Cardiac fibroblast (primary cell): ENCODE data around the gene MED23.

Experiments used
- DNase-seq, 2 donors: peaks; one replicate each; pipeline versions ENCODE4 v3.0.0 to v3.0.0-alpha.2; 2010; ENCODE audit warnings: low read depth in 2 of 2
- H3K4me3 ChIP-seq, 2 donors: replicated peaks in 1 of 2; 1 replicate in 1 of 2; 2 replicates in 1 of 2; pipeline ENCODE4 v1.5.1; 2011; ENCODE audit warnings: low read depth in 2 of 2, low read length in 2 of 2, mild to moderate bottlenecking in 2 of 2, moderate library complexity in 1 of 2
- TF ChIP-seq, protein P1 (sequence below): IDR thresholded peaks from one replicate; pipeline ENCODE4 v1.5.1; 2011; ENCODE audit warnings: low read depth, mild to moderate bottlenecking, low read length, inconsistent platforms

Gene MED23

DNA sequence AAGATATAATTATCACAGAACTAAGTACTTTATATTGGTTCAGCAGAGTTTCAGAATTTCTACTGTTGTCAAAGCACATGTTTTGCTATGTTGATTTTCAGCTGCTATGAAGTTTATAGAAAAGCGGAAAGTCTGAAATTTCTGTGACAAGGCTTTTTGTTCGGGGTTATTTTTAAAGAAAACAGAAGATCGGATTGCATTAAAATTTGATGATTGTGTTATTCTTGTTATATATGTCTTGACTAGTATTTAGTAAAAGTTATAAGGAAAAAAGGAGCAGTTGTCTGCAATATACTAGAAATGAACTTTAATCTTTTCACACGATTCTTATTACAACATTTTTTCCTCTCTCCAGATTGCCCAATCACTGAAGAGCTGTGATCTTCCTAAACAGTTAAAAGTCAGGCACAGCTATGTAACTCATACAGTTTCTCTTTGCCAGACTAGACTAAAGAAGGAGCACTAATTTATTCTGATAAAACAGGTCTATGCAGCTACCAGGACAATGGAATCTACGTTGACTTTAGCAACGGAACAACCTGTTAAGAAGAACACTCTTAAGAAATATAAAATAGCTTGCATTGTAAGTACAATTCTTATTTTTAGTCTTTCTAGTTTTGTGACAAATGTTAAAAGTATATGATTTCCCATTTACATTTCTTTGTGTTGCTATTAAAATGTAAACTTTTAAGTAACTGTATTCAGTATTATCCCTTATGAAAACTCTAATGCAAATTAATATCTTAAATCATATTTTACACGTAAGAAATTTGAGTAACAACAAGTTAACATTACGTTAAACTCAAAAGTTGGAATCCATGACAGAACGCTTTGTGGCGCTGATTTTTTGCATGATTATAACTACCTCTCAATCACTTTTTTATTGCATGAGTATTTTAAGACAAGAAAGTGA lies 9.1 kb upstream of the MED23 start, which contains the start of gene ENPP3:
TSS of gene ENPP3 (plus strand) at position 423 of the 913 bp plus-strand sequence. CDS start at position 506, 83 bp downstream.
- TF ChIP-seq, protein P1, sequence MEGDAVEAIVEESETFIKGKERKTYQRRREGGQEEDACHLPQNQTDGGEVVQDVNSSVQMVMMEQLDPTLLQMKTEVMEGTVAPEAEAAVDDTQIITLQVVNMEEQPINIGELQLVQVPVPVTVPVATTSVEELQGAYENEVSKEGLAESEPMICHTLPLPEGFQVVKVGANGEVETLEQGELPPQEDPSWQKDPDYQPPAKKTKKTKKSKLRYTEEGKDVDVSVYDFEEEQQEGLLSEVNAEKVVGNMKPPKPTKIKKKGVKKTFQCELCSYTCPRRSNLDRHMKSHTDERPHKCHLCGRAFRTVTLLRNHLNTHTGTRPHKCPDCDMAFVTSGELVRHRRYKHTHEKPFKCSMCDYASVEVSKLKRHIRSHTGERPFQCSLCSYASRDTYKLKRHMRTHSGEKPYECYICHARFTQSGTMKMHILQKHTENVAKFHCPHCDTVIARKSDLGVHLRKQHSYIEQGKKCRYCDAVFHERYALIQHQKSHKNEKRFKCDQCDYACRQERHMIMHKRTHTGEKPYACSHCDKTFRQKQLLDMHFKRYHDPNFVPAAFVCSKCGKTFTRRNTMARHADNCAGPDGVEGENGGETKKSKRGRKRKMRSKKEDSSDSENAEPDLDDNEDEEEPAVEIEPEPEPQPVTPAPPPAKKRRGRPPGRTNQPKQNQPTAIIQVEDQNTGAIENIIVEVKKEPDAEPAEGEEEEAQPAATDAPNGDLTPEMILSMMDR = no peak
- H3K4me3 ChIP-seq = no peak within 1 kb of the TSS
- peak; percentile 12 to 23 for DNase-seq

DNA sequence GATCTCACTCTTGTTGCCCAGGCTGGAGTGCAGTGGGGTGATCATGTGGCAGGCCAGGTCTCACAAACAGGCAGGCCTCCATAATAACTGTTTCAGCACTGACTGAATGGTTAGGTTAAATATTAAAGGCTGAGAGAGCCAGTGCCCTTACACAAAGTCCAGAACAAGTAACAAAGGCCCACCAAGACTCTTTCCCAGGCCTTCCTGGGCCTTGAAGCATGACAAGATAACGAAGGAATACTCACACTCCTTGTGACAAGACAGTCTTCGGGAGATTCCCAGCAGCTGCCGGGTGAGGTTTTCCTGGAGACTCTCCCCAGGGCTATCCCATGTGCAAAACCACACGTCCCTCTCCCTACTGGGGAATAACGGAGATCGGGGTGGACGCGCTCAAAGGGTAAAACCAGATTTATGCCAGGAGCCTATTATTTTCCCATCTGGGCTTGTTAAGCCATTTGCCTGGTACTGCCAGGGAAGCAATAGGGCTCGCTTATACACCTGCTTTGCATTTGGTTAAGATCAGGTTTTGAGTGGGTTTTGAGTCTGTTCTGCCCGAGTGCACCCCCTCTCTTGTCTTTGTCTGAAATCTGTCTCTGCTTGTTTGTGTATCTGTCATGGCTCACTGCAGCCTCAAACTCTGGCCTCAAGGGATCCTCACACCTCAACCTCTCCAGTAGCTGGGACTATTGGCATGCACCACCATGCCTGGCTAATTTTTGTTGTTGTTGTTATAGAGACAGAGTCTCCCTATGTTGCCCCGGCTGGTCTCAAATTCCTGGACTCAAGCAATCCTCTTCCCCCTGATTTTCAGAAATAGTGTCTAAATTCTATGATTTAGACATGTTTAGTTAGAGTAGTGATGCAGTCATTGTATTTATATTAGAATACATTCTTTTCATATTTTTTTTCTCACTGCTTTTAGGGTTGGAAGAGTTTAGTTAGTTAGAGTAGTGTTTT lies 7.6 kb upstream of the MED23 start:
- TF ChIP-seq, protein P1 = no peak
- DNase-seq = no peak
- H3K4me3 ChIP-seq = no peak overlapping the region

DNA sequence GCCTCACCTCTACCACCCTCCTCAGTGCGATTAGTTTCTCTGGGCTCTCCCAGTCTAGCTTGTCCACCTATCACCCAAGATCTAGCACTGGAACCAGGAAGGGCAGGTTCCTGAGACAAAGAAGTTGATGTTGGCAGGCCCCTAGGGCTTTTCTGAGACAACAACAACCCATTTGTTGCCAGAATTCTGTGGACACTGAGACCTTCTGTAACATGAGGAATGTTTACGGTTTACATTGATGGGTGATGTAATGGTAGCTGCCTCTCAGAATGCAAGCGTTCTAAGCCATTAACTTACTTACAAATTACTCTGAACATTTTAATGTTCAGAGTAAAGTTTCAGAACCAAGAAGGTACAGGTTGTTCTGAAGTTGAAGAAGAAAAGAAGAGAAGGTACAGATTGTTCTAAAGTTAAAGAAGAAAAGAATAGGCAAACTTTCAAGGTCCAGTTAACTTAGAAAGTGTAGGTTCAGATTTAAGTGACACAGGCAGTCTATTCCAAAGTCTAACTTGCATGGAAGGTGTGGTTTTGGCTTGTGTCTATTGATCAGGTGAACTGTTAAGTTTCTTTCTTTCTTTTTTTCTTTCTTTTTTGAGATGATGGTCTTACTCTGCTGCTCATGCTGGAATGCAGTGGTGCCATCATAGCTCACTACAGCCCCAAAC lies 3.7 kb upstream of the MED23 start:
- no peak overlapping the region for H3K4me3 ChIP-seq
- TF ChIP-seq, protein P1 = no peak
- no peak for DNase-seq

DNA sequence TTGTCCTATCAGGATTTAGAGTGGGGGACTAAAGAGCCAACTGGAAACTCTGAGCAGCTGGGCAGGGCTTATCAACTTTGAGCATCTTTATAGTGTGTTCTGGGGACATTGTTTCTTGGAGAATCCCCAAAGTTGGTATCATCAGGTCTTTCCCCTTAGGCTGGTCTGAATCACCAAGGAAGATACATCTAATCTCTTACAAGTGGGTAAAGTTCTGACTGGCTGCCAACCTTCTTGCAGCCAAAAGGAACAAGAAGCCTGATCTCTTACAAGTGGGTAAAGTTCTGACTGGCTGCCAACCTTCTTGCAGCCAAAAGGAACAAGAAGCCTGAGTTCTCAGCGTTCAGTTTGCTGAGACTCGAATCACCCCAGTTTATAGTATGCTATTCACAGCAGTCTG lies 1.6 kb upstream of the MED23 start:
- DNase-seq = peak in 1 of 2 donors; percentile 16
- H3K4me3 ChIP-seq = no peak overlapping the region
- TF ChIP-seq, protein P1 = no peak

DNA sequence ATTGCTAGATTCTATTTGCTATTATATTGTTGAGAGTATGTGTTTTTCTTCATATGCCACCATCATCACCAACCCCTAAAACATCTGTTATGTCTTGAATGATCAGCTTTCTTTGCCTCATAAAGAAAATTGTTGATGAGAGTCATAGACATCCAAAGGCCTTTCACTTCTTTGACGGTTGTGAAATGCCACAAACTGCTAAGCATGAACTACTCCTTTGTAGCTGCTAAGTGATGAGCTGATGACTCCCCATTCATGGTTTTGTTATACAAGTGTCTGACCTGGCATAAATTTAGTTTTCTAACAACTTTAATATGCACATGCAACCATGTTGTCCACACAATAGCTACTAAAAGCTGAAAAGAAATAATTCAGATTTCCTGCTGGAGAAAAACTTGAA lies 684 bp upstream of the MED23 start:
- no peak overlapping the region for H3K4me3 ChIP-seq
- TF ChIP-seq, protein P1 = no peak

GRCh38 chr6:131615275-131615674 lies 12.8 kb downstream of the MED23 start:
- DNase-seq = no peak
- TF ChIP-seq, protein P1 = no peak
- H3K4me3 ChIP-seq = no peak overlapping the region

More for the DNA sequence above, 684 bp upstream of the MED23 start:
- no peak for DNase-seq
